ENCODE measurements around the gene HLTF.

The HLTF gene

DNA sequence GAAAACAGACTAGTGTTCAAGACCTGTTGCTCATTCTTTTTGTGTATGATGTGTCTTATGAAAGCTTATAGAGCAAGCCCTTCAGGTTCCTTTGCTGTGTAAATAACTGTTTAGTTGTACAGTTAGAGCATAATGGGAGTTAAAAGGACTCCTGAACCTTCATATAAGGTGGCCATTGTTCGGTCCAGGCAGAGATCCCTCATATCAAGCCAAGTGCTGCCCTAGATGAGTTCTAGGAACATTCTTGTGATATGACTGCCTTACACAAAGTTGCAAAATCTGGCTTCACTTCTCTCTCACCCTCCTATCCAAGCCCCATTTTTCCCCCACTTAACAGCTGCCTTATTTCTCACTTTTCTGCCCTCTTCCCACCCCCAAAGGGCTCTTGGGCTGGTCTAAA is 68.1 kb downstream of the HLTF start:
- no peak for DNase-seq (ENCODE audit: low read depth)

DNA sequence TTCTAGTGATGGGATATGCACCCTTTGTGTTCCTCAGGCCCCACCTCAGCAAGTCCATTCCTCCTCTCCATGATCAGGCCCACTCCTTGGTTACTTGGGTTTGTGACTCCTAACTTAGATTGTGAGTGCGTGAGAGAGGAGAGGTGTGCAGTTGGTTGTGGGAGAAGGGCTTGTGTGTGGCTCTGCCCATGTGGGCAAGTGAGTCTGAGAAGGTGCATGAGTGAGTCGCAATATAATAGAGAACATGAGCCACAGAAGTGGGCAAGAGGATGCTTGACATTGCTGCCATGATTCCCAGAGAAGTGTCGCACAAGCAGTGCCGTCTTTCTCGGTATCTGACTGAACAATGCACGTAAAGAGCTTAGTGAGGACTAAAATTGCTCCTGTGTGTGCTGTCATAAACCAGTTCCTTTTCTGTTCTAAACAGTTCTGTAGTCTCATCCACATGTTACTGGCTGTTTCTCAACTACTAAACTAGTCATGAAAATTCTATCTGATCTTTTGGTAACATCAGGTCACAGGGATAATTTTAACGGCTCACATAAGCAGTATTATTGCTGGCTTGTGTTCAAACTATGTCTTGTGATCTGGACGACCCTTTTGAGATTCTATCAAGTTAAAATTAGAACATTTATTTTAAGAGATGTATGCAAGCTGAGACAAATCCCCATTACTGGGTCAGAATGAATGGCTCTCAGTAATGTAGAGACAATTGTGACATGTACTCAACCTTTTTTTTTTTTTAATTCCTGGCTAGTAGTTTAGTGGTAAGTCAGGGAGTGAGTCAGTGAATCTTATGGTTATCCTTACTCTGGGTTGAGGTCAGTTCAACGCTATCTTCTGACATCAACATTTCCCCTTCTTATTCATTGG is 69.4 kb downstream of the HLTF start:
- peak; percentile 80 for DNase-seq (ENCODE audit: low read depth)

DNA sequence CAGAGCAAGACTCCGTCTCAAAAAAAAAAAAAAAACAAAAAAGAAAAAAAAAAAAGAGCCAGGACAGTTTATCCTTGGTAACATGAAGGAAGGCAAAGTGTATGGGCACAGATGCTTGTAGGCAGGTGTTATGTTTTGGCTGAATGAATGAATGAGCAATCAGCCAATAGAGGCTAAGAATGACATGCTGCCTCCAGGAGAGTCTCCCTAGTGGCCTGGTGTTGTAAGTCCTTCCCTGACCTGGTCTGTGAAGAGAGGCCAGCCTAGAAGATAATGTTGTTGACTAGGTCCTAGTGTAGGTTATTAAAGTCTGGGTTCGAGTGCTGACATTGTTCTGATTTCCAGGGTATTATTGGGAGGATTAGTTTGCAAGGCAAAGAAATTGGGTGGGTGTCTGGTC is 70.1 kb downstream of the HLTF start:
- no peak for DNase-seq (ENCODE audit: low read depth)

DNA sequence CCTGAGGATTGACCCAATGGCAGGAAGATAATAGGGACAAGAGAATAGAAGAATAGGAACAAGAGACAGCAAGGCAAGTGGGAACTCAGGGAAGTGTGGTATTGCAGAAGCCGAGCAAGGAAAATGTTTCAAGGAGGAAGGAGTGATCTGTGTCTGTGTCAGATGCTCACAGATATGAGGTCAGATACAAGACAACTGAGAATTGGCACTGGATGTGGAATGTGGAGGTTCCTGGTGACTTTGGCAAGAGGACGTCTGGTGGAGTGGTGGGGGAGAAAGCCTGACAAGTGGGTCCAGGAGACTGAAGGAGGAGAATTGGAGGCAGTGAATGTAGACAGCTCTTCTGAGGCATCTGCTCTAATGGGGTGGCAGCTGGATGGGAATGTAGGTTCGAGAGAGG is 70.9 kb downstream of the HLTF start:
- DNase-seq (ENCODE audit: low read depth) = no peak

DNA sequence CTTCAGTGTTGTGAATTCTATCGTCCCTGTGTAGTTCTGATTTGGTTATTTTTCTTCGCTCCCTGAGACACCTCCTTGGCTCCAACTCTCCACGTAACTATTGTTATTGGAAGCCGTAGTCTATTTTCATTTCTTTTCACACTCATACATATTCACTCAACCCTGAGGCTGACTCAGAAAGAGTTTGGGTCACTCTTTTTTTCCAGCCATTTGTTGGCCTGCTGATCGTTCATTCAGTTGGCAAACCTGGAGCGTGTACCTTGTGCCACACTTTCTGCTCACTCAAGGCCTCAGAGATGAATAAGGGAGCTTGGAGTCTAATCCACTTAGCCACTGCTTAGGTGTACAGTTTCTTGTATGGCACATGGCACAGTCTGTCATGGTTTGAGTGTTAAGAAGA is 72.6 kb downstream of the HLTF start:
- no peak for DNase-seq (ENCODE audit: low read depth)

DNA sequence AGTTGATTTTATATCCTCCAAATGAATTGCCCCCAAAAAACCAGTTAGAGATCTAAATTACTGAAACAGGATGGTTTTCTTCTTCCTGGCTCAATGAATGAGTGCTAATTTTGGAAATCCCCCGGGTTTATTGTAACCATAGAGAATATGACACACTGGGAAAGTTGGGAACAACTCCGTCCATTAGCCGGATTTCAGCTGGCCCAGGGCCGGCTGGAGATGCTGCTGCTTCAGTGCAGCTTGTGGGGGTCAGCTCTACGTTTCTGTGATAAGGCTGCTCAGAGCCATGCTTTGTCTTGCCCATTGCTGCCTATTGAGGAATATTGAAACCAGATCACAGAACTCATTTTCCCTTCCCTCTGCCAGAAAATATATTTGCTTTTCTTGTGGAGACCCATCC is 74.7 kb downstream of the HLTF start:
- no peak for DNase-seq (ENCODE audit: low read depth)

DNA sequence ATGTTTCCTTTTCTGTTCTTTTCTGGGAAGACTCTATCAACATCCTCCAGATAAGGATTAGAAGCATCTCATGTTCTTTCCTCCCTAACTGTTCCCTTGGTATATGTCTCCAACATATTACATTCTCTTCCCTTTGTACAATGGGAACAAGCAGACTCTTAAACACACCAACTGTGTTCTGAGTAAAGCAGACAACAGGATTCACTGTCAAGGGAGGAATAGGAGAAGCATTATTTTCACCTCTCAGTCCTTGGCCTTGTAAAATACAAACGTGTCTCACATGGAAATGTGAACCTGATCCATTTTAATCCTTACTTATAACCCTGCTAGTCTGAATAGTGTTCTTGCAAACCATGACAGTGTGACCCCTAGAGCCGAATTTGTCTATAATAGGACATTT is 75.4 kb downstream of the HLTF start:
- no peak for DNase-seq (ENCODE audit: low read depth)

DNA sequence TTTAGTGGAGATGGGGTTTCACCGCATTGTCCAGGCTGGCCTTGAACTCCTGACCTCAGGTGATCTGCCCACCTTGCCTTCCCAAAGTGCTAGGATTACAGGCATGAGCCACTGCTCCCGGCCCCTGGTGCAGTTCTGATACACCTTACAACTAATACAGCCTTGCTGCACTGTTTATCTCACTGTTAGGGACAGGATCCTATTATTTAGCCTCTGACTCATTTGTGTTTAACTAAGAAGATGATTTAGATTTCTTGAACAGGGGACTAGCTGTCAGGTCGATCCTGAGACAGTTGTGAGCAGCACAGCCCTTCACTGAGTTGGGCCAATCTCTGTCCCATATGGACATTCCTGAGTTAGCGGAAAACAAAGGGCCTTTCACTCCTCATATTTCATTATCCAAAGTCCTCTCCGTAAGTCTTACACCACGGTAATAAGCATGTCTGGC is 75.8 kb downstream of the HLTF start:
- DNase-seq (ENCODE audit: low read depth) = no peak

DNA sequence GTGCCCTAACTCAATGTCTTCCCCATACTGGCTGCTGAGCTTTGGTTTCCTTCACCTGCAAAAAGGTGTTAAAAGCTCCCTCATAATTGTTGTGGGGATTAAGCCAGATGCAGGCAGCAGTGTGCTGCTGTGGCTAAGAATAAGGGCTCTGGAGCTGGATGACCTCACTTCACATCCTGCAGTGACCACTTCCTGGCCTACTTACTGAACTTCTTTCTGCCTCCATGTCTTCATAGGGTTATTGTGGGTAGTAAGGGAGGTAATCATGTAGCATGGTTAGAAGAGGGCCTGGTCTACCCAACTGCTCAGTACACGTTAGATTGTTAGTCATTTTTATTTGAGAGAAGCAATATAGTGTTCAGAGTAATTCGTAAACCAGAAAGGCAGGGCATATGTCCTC is 76.6 kb downstream of the HLTF start:
- DNase-seq (ENCODE audit: low read depth) = no peak

DNA sequence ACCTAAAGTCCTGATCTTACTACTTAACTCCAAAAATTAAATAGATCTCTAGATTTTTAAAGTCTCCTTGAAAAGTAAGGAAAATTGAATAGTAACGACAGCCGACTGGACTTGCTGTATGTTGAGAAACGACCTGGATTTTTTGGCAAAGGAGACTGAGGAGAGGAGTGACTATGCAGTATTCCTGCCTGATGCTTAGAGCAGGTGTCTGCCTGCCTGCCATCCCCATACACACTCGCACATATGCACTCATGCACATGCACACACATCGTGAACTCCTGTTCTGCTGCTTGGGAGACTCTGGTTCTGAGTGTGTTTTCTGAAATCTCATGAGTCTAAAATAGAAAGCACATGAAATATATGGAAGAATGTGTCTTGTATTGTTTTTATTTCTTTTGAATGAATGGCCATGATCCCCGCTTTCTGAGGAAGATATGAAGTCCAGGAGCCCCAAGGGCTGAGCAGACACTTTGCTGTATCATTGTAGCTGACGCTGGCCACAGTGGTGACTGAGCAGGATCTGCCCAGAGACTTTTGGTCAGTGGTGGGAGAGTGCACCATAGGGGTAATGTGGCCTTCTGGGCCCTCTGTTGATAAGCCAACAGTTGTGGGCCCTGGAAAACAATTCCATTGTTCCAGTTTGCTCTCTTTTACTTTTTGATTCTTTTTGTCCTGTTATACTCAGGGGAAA is 78.6 kb downstream of the HLTF start:
- no peak for DNase-seq (ENCODE audit: low read depth)

DNA sequence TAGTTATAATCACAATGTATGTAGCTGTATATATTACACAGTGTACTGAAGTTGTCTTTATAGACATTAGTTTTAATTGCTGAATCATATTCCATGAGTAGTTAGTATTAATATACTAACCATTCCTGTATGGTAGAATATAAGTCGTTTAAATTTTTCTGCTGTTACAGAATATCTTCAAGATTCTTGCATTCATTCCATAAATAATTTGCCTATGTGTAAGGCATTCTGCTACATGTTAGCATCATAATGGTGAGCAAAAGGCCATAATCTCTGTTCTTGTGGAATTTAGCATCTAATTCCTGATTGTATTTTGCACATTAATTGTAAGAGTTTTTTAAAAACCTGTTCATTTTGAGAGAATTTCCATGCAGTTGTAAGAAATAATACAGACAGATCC is 80.9 kb downstream of the HLTF start:
- no peak for DNase-seq (ENCODE audit: low read depth)

DNA sequence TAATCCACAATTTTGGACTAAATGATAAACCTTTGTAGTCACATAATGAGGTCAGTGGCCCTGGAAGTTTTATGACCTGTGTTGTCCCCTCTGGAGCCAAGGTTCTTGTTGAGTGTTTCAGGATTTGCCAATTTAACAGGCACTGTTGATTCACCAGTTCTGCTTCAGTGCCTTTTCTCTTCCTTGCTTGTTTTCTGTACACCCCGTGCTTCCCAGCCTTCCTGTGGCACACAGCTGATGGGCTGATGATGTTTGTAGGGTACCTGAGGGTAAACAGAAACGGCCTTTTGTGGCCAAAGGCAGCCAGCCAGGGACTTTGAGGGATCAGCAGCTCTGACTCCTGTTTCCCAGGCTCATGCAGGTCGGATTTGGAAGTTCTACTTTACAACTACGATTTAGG is 81.7 kb downstream of the HLTF start:
- no peak for DNase-seq (ENCODE audit: low read depth)

DNA sequence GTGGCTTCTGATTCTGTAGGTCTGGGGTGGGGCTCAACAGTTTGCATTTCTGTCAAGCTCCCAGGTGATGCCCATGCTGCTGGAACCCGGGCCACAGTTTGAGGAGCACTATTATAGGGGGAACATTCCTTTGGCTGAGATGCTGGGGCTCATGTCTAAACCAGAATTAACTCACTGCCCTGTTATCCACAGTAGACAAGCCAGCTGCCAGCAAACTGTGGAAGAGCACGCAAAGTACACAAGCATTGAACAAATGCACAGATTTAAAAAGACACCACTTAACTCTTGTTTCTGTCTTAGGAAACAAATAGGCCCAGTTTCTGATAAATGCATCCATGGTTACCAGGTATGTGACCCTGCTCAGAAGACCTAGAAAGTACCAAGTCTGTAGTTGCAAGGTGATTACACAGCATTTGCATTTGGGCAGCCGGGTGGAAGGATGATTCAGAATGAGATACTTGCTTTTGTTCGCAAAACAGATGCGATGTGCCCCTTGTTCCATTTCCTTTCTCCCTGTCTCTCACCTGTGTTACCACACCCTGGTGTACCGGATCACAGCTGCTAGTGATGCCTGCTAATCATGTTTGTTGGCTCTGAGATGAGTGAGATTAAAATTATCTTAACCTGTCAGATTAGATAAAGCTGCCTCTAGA is 82.6 kb downstream of the HLTF start:
- DNase-seq (ENCODE audit: low read depth) = no peak

DNA sequence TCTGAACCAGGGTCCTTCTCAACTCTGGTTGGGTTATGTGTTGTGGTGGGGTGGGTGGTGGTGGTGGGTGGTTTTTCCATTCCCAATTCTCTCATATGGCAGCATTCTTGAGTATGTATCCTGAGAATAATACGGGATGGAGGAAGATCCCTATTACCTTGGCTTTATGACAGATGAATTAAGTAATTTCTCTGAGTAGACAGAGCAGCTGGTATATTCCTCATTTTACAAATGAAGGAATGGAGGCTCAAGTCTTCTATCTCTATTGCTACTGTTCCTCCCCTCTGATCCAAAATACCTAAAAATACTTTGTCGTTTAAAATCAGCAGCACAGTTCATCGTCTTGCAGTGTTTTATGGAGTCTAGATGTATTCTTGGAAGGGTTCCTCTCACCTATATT is 84.6 kb downstream of the HLTF start:
- no peak for DNase-seq (ENCODE audit: low read depth)

DNA sequence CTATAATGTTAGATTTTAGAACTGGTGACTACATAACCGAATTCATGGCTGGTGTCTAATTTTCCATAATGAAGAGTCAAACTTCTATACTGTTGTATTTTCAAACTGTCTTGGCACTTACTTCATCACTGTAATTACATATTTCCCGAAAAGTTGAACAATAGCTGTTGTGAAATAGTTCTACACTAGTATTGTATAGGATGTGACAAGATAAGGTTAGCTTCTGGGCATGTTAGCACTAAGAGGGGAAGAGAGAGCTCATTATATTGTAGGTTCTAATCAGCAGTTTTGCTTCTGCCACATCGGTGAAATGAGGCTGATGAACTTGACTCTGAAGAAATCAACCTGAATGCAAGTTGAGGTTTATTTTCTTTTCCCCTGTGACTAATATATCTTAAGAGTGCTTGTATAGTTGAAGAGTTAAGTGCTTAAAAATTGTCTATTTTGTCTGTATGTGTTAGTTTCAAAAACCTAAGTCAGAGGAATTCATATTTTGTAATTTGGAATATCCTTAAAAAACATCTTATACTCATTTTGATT is 86.1 kb downstream of the HLTF start:
- no peak for DNase-seq (ENCODE audit: low read depth)

DNA sequence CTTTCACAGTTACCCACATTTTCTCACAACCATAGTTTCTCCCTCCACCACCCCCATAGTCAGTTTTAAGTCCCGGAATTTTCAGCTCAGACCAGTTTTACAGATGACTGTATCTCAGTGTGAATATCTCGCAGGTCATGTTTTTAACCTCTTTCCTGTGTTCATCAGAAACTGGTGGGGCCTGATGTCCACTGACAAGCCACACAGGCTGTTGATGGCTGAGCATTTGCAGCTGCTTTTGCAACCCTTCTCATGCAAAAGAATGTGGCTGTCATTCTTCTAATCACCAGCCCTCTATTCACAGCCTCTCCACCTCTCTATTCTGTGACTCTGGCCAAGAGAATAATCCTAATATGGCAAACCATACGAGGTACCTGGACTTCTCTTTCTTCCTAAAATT is 86.5 kb downstream of the HLTF start:
- DNase-seq (ENCODE audit: low read depth) = no peak

DNA sequence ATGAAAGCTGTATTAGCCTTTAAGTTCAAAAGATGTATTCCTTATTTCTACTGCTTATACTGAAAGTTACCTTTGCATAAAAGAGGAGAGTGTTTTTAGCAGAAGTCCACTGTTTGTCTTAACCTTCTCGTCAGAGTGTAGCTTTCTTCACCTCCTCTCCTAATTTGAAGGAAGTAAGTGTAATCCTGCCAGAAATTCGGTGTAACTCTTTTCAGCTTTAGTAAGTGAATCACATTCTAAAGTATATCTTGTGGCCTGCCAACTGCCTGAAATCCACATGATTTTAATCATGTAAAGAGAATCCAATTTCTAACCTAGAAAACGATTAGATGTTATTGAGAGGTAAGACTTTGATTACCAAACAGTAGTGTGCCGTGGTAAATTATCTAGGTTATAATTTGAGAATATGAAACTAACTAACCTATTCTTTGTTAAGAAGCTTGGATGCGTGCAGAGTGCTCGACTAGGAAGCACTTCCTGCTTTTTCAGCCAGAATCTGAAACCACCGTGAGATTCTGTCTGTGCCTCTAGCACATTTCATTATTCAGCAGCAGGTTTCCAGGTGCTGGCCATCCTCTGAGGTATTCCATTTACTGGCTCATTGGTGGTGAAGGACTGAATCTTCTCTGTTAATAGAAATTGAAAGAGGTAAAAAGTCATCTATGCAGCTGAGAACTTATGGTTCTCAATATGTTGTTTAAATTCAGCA is 87.5 kb downstream of the HLTF start:
- no peak for DNase-seq (ENCODE audit: low read depth)

DNA sequence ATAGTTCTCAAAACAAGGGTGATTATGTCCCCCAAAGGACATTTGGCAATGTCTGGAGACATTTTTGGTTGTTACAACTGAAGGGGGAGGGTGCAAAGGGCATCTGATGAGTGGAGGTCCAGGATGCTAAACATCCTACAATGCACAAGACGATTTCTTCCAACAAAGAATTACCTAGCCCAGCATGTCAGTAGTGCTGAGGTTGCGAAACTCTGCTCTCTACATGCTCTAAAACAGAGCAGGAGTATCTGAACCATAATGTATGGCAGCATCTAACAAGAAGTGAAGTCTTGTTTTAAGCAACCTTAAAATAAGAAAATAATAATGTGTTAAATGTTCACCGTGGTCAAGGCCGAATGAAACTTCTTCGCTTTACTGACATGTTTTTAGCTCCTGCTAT is 88.0 kb downstream of the HLTF start:
- DNase-seq (ENCODE audit: low read depth) = no peak

DNA sequence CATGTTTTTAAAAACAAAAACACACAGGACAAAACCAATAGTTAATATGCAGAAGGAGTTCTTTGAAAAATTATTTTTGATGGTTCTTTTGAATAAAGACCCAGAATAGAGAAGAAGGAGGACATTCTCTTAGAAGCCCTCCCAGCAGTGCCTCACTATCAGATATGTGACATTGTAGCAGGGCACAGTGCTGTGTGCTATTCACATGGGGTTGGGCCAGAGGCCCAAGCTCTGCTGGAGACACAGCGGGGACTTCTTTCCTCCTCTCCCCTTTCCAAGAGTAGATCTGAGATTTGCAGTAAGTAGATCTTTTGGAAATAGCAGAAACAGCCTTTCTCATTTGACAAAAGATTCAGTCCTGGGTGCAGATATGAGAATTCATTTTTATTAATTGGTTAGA is 88.7 kb downstream of the HLTF start:
- no peak for DNase-seq (ENCODE audit: low read depth)

DNA sequence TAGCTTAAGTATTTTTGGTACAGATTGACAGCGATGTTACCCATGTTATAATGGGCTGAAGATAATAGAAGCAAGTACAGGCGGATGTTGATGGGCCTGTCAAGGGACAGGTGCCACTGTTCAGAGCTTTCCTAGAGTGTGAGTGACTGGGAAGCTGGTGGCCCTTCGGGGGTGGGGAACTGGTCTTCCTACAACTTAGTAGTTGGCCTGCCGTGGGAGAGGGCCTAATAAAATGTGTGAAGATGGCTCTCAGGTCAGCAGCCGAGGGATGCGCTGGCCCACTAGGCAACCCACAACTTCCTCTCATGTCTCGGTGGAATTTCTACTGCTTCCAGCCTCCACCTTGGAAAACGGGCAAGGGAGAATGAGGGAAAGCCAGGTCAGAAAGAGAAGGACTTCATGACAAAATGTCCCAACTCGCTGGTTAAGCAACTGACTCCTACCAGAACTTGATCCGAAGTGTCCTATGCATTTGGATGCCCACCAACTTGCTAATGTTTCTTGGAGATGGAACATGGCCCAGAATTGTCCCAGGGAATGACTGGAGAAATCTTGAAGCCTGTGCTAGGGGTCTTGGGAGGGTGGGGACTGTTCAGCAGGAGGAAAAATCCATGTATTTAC is 93.6 kb downstream of the HLTF start:
- no peak for DNase-seq (ENCODE audit: low read depth)

DNA sequence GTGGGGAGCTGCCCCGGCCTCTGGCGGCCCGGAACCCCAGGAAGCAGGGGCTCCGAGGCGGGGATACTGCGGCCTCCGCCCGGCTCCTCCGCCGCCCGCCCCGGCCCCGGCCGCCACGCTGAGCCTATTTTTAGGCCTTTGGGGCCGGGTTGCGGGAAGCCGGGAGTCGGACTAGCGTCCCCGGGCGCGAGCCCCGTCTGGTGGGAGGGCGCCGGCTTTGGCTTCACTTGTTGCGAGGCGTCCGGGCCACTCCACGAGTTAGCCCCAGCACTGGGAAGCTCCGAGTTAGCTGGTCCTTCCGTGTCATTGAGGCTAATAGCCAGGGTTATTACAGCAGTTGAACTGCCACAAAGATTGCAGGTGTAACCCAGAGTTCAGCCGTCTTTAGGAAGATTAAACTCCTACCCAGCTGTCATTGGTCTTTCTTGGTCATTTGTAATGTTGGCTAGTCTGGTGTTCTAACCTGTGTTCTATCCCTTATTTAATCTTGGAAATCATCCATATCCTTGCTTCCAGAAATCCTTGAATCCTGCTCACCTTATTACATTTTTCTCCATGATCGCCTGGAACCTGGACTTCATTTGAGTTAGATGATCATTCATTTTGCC is 94.2 kb downstream of the HLTF start:
- DNase-seq (ENCODE audit: low read depth) = no peak
